GM12878 (cell line): Measurements from ENCODE around the gene ELMO3. TPM values are rescaled to one million over a fixed set of nuclear protein-coding genes. Genes with fewer than 3 reads are reported as not detected.

Experiments
- ATAC-seq: fragments of 200-7000 bp; cut with Tn5 transposase; 3 replicates; pipeline ENCODE4 v1.9.1; 2020; ENCODE audit warnings: mild to moderate bottlenecking, moderate library complexity
- BruUV-seq: library from RNA; stranded (reverse); fragments of 400-500 nt; replicated peaks from 2 replicates; lab custom pipeline; 2021; lab: Mats Ljungman, UMichigan
- CTCF ChIA-PET: fragments of 300-600 bp; sonication (Branson Sonifier 250); formaldehyde crosslinking; extraction: SDS; loops from one replicate; lab custom pipeline; 2021; ENCODE audit warnings: inconsistent platforms; lab: Yijun Ruan, JAX
- POLR2A ChIA-PET: fragments of 350-600 bp; formaldehyde crosslinking; extraction: SDS; loops from one replicate; lab custom pipeline; 2021; ENCODE audit warnings: inconsistent platforms; lab: Charles Lee
- RAD21 ChIA-PET: fragments of 300-600 bp; sonication (Branson Sonifier 250); formaldehyde crosslinking; loops from one replicate; lab custom pipeline; 2023; ENCODE audit warnings: antibody characterized with exemption; ENCODE audit not compliant: unreplicated experiment; lab: Charles Lee
- SMC1A ChIA-PET: fragments of 300-600 bp; sonication (Branson Sonifier 250); formaldehyde crosslinking; loops from one replicate; lab custom pipeline; 2023; ENCODE audit not compliant: unreplicated experiment, uncharacterized antibody; lab: Charles Lee
- DNase-seq: peaks from one replicate; pipeline ENCODE4 v3.0.0-alpha.2; 2011; ENCODE audit warnings: low read depth, low spot score
- FAIRE-seq: peaks from 3 replicates; lab custom pipeline; 2011; peaks lifted over from hg19 to GRCh38; lab: Jason Lieb, UNC
- H2AFZ ChIP-seq: 2 replicates; pipeline ENCODE4 v1.6.0; 2011; ENCODE audit warnings: low read depth, low read length, control low read depth; ENCODE audit not compliant: control insufficient read depth
- H3K27ac ChIP-seq: 2 replicates; pipeline ENCODE4 v1.5.1; 2011; ENCODE audit warnings: control low read depth; ENCODE audit not compliant: control insufficient read depth, insufficient read depth
- H3K27me3 ChIP-seq, 2 experiments: replicated peaks in 1 of 2; 2 replicates each; pipeline versions ENCODE4 v1.6.0 to v1.6.1; 2011; ENCODE audit warnings: low read length in 1 of 2; ENCODE audit not compliant: control insufficient read depth in 2 of 2, insufficient read depth in 2 of 2
- H3K36me3 ChIP-seq, 2 experiments: 2 replicates each; pipeline ENCODE4 v1.5.1; 2011; ENCODE audit warnings: low read length in 1 of 2; ENCODE audit not compliant: control insufficient read depth in 2 of 2, insufficient read depth in 2 of 2
- H3K4me1 ChIP-seq: 2 replicates; pipeline ENCODE4 v1.6.1; 2011; ENCODE audit warnings: mild to moderate bottlenecking, low read length, moderate library complexity, mixed read lengths; ENCODE audit not compliant: control insufficient read depth, insufficient read depth
- H3K4me2 ChIP-seq: 2 replicates; pipeline ENCODE4 v1.6.0; 2011; ENCODE audit warnings: control low read depth; ENCODE audit not compliant: control insufficient read depth, insufficient read depth
- H3K4me3 ChIP-seq: fragments of 200-600 bp; sonication (generic); 2 replicates; pipeline ENCODE4 v1.5.1; 2016
- H3K79me2 ChIP-seq: 2 replicates; pipeline ENCODE4 v1.6.0; 2011; ENCODE audit warnings: low read length; ENCODE audit not compliant: control insufficient read depth, insufficient read depth
- H3K9ac ChIP-seq: 2 replicates; pipeline ENCODE4 v1.8.0; 2011; ENCODE audit warnings: low read length, control low read depth, mixed read lengths; ENCODE audit not compliant: control insufficient read depth, insufficient read depth
- H3K9me3 ChIP-seq: replicated peaks from 3 replicates; pipeline ENCODE4 v1.5.1; 2011; ENCODE audit warnings: mild to moderate bottlenecking, low read length; ENCODE audit not compliant: control insufficient read depth, insufficient read depth
- H4K20me1 ChIP-seq: 2 replicates; pipeline ENCODE4 v1.6.0; 2011; ENCODE audit not compliant: control insufficient read depth, insufficient read depth
- BACH1 ChIP-seq: fragments of 450-650 bp; IDR thresholded peaks from 2 replicates; pipeline ENCODE4 v1.6.1; 2017; ENCODE audit warnings: mild to moderate bottlenecking, borderline replicate concordance
- BHLHE40 ChIP-seq, 2 experiments: fragments of 450-650 bp in 1 of 2; IDR thresholded peaks; 2 replicates each; pipeline ENCODE4 v1.6.1; 2011 to 2017; ENCODE audit warnings: low read depth in 2 of 2, borderline replicate concordance in 1 of 2, improper control_type of control experiment in 1 of 2, low read length in 1 of 2, mild to moderate bottlenecking in 1 of 2
- CBX3 ChIP-seq: fragments of 200-600 bp; sonication (generic); IDR thresholded peaks from 2 replicates; pipeline ENCODE4 v1.6.1; 2016; ENCODE audit warnings: low read depth, borderline replicate concordance
- CHD4 ChIP-seq: fragments of 200-600 bp; sonication (generic); IDR thresholded peaks from 2 replicates; pipeline ENCODE4 v1.6.1; 2016; ENCODE audit warnings: mild to moderate bottlenecking
- E2F8 ChIP-seq: fragments of 450-650 bp; IDR thresholded peaks from 2 replicates; pipeline ENCODE4 v1.6.1; 2018; ENCODE audit warnings: mild to moderate bottlenecking, low read depth, moderate library complexity; ENCODE audit not compliant: partially characterized antibody
- EGR1 ChIP-seq, 2 experiments: IDR thresholded peaks; 1 replicate in 1 of 2; 2 replicates in 1 of 2; pipeline ENCODE4 v1.6.1; 2011 to 2012; ENCODE audit warnings: low read depth in 2 of 2, low read length in 2 of 2, borderline replicate concordance in 1 of 2, mild to moderate bottlenecking in 1 of 2, moderate library complexity in 1 of 2
- IRF4 ChIP-seq: IDR thresholded peaks from 2 replicates; pipeline ENCODE4 v1.6.1; 2011; ENCODE audit warnings: low read depth, low read length
- KLF5 ChIP-seq: fragments of 450-650 bp; IDR thresholded peaks from 2 replicates; pipeline ENCODE4 v1.6.1; 2014; ENCODE audit warnings: mild to moderate bottlenecking; ENCODE audit not compliant: partially characterized antibody
- MLLT1 ChIP-seq: fragments of 450-650 bp; IDR thresholded peaks from 2 replicates; pipeline ENCODE4 v1.6.1; 2016; ENCODE audit warnings: mild to moderate bottlenecking
- MYC ChIP-seq: IDR thresholded peaks from 2 replicates; pipeline ENCODE4 v1.6.1; 2011; ENCODE audit warnings: mild to moderate bottlenecking, low read length, moderate library complexity, inconsistent platforms; ENCODE audit not compliant: insufficient read depth, insufficient replicate concordance, insufficient read length, severe bottlenecking
- NFYB ChIP-seq: IDR thresholded peaks from 2 replicates; pipeline ENCODE4 v1.6.1; 2011; ENCODE audit warnings: low read depth, mild to moderate bottlenecking, low read length, improper control_type of control experiment, moderate library complexity; ENCODE audit not compliant: insufficient read depth
- POLR2AphosphoS5 ChIP-seq: IDR thresholded peaks from 2 replicates; pipeline ENCODE4 v1.6.1; 2011; ENCODE audit warnings: mild to moderate bottlenecking, low read length, inconsistent platforms
- RCOR1 ChIP-seq: conservative IDR thresholded peaks from 2 replicates; pipeline ENCODE4 v1.6.1; 2012; ENCODE audit warnings: low read depth, low read length, improper control_type of control experiment
- SMC3 ChIP-seq: IDR thresholded peaks from 2 replicates; pipeline ENCODE4 v1.6.1; 2011; ENCODE audit warnings: low read length, improper control_type of control experiment, borderline replicate concordance
- TCF7 ChIP-seq: IDR thresholded peaks from 2 replicates; pipeline ENCODE4 v1.6.1; 2014; ENCODE audit warnings: antibody characterized with exemption, borderline replicate concordance
- WRNIP1 ChIP-seq: IDR thresholded peaks from 2 replicates; pipeline ENCODE4 v1.6.1; 2011; ENCODE audit warnings: low read depth, low read length, improper control_type of control experiment, borderline replicate concordance
- ZBED1 ChIP-seq: IDR thresholded peaks from 2 replicates; pipeline ENCODE4 v1.6.1; 2016; ENCODE audit warnings: borderline replicate concordance
- ZNF24 ChIP-seq: fragments of 450-650 bp; IDR thresholded peaks from 2 replicates; pipeline ENCODE4 v1.6.1; 2017; ENCODE audit warnings: antibody characterized with exemption, mild to moderate bottlenecking
- ZNF384 ChIP-seq: IDR thresholded peaks from 2 replicates; pipeline ENCODE4 v1.6.1; 2012; ENCODE audit warnings: low read depth, mild to moderate bottlenecking, low read length, improper control_type of control experiment, borderline replicate concordance
- WGBS: methylation state at CpG from one replicate; pipeline ENCODE4 v1.1.6; 2016; ENCODE audit warnings: low lambda C conversion rate; ENCODE audit not compliant: insufficient replicate concordance, insufficient coverage; ENCODE audit errors: missing lambda C conversion rate; 5-methylcytosine and 5-hydroxymethylcytosine counted together
- in situ Hi-C: fragments of 300-500 bp; cut with MboI; formaldehyde crosslinking; loops from 9 replicates; pipeline ENCODE4 v1.14.3; 2018; ENCODE audit warnings: mixed read lengths
- intact Hi-C: fragments of 100-400 bp; cut with micrococcal nuclease; formaldehyde crosslinking; loops from one replicate; pipeline ENCODE4 v1.14.2; 2022; ENCODE audit not compliant: unreplicated experiment
- polyA plus RNA-seq, 11 experiments: library from polyadenylated mRNA; depleted of rRNA in 4 of 11; unstranded in 6 of 11; stranded (reverse) in 5 of 11; fragments of >200 nt; fragmentation: Nextera tagmentation in 4 of 11; fragmentation: Illumina TruSeq in 1 of 11; extraction: Ambion mirVana in 4 of 11; extraction: Trizol in 1 of 11; gene quantifications; 1 replicate in 1 of 11; 2 replicates in 10 of 11; pipeline versions ENCODE4 v1.2.1 to v1.2.3, GENCODE V29; 2011 to 2016; ENCODE audit warnings: inconsistent platforms in 2 of 11, missing spikeins in 2 of 11, low read depth in 1 of 11
- total RNA-seq, 4 experiments: library from RNA; depleted of rRNA in 3 of 4; stranded (reverse); fragments of >200 nt in 3 of 4; fragmentation: Illumina TruSeq in 1 of 4; extraction: Trizol in 1 of 4; gene quantifications; 2 replicates each; pipeline versions ENCODE4 v1.2.1 to v1.2.3, GENCODE V29; 2013 to 2021

The ELMO3 gene
- total and polyA plus RNA-seq, 10 of the 15 experiments (the other 5 are each of a cell fraction or from before 2014, with no cell fraction given) = 0.05 to 4.7 (median 0.96) TPM; not detected in 1

GRCh38 chr16:67184995-67185650 lies 13.8 kb upstream of the ELMO3 start:
- Histone ChIP-seq H3K4me3 (no peak overlapping the region), H3K36me3 (no peaks in the 10 kb centered on the region), H3K79me2 (peaks cover 5% of the 10 kb centered on the region), H3K9ac (no peak overlapping the region), H2AFZ (no peak overlapping the region), H4K20me1 (no peaks in the 10 kb centered on the region), H3K27ac (no peak overlapping the region), H3K9me3 (no peaks in the 10 kb centered on the region), H3K4me1 (peaks cover 4% of the 10 kb centered on the region), H3K4me2 (no peak overlapping the region), H3K27me3 (peaks cover 0 to 3% of the 10 kb centered on the region in 2 experiments; a peak in 2 of 4 replicates)
- intact Hi-C loops (loop anchor here (1.0 to 2.0 kb wide), 4 partner anchors 62 to 231 kb away; partner anchors contain the start of gene FHOD1), in situ Hi-C loops (no loop called here)
- CTCF ChIA-PET = interaction anchor here (0.5 to 2.9 kb wide), 33 partner anchors 10 to 238 kb away, joined by 3 to 34 read pairs (median 4); partner anchors contain the start of genes B3GNT9, CBFB, FBXL8 and NOL3
- 27% methylated on average over 39 of the region's 43 CpGs for WGBS
- BruUV-seq = no TSS peak
- ATAC-seq (peak; percentile 65), FAIRE-seq (peak; percentile 87), DNase-seq (no peak)
- SMC1A ChIA-PET = interaction anchor here (0.9 to 1.7 kb wide), 8 partner anchors 10 to 228 kb away, joined by 3 to 9 read pairs (median 4); no protein-coding TSS in a partner anchor
- RAD21 ChIA-PET = interaction anchor here (0.6 to 2.3 kb wide), 13 partner anchors 10 to 252 kb away, joined by 3 to 9 read pairs (median 3); partner anchors contain the start of genes FBXL8, NOL3 and TRADD
- POLR2A ChIA-PET = interaction anchor here (1.0 to 1.2 kb wide), 3 partner anchors 25 to 171 kb away, joined by 3 to 6 read pairs (median 3); partner anchors contain the start of genes FBXL8, TMEM208 and TRADD
- no peak for TF ChIP-seq MYC
- peak; percentile 93 for TF ChIP-seq RCOR1
- no peak for TF ChIP-seq ZNF384
- no peak for TF ChIP-seq WRNIP1
- TF ChIP-seq EGR1 (IDR thresholded peaks at IDR 0.05; ENCODE audit: borderline replicate concordance in 1 of 2, low read depth in 2 of 2, low read length in 2 of 2) = peak in 1 of 2 experiments; percentile 7; a peak in 1 of 3 replicates
- no peak for TF ChIP-seq ZBED1
- TF ChIP-seq POLR2AphosphoS5 = no peak
- TF ChIP-seq SMC3 = peak; percentile 95
- no peak for TF ChIP-seq E2F8
- TF ChIP-seq CHD4 = no peak
- TF ChIP-seq KLF5 = no peak
- TF ChIP-seq NFYB = no peak
- no peak for TF ChIP-seq ZNF24
- TF ChIP-seq BHLHE40 (IDR thresholded peaks at IDR 0.05; ENCODE audit: borderline replicate concordance in 1 of 2, low read depth in 2 of 2, low read length in 1 of 2) = peak; percentile 41 to 46; a peak in 3 of 4 replicates
- TF ChIP-seq CBX3 = no peak
- no peak for TF ChIP-seq IRF4
- no peak for TF ChIP-seq TCF7
- TF ChIP-seq MLLT1 = 0 out of 2 replicates have a peak, but pooled peaks have one; percentile 17
- no peak for TF ChIP-seq BACH1
